ENCODE results near the gene PRR16.

DNA sequence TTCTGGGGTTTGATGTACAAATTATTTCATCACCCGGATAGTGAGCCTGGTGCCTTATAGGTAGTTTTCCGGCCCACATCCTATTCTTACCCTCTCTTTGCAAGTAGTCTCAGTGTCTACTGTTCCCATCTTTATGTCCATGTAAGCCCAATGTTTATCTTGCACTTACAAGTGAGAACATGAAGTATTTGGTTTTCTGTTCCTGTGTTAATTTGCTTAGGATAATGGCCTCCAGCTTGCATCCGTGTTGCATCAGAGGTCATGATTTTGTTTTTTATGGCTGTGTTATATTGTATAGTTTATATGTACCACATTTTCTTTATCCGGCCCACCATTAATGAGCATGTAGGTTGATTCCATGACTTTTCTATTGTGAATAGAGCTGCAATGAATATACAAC lies 136.5 kb downstream of the PRR16 start:
- TF ChIP-seq POLR2AphosphoS5 (IDR thresholded peaks at IDR 0.05; ENCODE audit: insufficient read depth in 1 of 2, low read depth in 1 of 2), result no peak
- TF ChIP-seq, protein P1, sequence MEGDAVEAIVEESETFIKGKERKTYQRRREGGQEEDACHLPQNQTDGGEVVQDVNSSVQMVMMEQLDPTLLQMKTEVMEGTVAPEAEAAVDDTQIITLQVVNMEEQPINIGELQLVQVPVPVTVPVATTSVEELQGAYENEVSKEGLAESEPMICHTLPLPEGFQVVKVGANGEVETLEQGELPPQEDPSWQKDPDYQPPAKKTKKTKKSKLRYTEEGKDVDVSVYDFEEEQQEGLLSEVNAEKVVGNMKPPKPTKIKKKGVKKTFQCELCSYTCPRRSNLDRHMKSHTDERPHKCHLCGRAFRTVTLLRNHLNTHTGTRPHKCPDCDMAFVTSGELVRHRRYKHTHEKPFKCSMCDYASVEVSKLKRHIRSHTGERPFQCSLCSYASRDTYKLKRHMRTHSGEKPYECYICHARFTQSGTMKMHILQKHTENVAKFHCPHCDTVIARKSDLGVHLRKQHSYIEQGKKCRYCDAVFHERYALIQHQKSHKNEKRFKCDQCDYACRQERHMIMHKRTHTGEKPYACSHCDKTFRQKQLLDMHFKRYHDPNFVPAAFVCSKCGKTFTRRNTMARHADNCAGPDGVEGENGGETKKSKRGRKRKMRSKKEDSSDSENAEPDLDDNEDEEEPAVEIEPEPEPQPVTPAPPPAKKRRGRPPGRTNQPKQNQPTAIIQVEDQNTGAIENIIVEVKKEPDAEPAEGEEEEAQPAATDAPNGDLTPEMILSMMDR (IDR thresholded peaks at IDR 0.05), result no peak
